ENCODE results near the gene GDF2. TPM values are rescaled to one million over a fixed set of nuclear protein-coding genes. Genes with fewer than 3 reads are reported as not detected.

Gene GDF2
- polyA plus RNA-seq, 1 experiment: not detected

DNA sequence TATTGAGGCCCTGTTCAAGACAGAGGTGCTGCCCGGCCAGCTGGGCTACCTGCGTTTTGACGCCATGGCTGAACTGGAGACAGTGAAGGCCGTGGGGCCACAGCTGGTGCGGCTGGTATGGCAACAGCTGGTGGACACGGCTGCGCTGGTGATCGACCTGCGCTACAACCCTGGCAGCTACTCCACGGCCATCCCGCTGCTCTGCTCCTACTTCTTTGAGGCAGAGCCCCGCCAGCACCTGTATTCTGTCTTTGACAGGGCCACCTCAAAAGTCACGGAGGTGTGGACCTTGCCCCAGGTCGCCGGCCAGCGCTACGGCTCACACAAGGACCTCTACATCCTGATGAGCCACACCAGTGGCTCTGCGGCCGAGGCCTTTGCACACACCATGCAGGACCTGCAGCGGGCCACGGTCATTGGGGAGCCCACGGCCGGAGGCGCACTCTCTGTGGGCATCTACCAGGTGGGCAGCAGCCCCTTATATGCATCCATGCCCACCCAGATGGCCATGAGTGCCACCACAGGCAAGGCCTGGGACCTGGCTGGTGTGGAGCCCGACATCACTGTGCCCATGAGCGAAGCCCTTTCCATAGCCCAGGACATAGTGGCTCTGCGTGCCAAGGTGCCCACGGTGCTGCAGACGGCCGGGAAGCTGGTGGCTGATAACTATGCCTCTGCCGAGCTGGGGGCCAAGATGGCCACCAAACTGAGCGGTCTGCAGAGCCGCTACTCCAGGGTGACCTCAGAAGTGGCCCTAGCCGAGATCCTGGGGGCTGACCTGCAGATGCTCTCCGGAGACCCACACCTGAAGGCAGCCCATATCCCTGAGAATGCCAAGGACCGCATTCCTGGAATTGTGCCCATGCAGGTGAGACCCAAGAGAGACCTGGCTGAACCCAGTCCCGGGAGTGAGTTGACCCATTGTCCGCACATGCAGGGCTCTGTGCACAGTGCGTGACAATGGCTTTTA lies 28.7 kb downstream of the GDF2 start:
- no peak overlapping the region for H3K4me3 ChIP-seq (ENCODE audit: low read depth, low read length)
- POLR2A ChIA-PET: no interaction called here
- DNase-seq (ENCODE audit: low read depth, low spot score): no peak
- H3K27me3 ChIP-seq (ENCODE audit: control insufficient read depth, insufficient read depth, low read length): peaks cover 27% of the 10 kb centered on the region
- H3K9me3 ChIP-seq (ENCODE audit: control insufficient read depth, insufficient read depth, low read length): no peaks in the 10 kb centered on the region; the same call in 1 of the 2 replicates
- TF ChIP-seq, protein P1, sequence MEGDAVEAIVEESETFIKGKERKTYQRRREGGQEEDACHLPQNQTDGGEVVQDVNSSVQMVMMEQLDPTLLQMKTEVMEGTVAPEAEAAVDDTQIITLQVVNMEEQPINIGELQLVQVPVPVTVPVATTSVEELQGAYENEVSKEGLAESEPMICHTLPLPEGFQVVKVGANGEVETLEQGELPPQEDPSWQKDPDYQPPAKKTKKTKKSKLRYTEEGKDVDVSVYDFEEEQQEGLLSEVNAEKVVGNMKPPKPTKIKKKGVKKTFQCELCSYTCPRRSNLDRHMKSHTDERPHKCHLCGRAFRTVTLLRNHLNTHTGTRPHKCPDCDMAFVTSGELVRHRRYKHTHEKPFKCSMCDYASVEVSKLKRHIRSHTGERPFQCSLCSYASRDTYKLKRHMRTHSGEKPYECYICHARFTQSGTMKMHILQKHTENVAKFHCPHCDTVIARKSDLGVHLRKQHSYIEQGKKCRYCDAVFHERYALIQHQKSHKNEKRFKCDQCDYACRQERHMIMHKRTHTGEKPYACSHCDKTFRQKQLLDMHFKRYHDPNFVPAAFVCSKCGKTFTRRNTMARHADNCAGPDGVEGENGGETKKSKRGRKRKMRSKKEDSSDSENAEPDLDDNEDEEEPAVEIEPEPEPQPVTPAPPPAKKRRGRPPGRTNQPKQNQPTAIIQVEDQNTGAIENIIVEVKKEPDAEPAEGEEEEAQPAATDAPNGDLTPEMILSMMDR (IDR thresholded peaks at IDR 0.05; ENCODE audit: low read depth, low read length): no peak
- H3K27ac ChIP-seq (ENCODE audit: low read depth, low read length): no peak overlapping the region
- CTCF ChIA-PET: interaction anchor here (1.5 kb wide), 1 partner anchor 11 kb away, joined by 4 read pairs; no protein-coding TSS in a partner anchor

DNA sequence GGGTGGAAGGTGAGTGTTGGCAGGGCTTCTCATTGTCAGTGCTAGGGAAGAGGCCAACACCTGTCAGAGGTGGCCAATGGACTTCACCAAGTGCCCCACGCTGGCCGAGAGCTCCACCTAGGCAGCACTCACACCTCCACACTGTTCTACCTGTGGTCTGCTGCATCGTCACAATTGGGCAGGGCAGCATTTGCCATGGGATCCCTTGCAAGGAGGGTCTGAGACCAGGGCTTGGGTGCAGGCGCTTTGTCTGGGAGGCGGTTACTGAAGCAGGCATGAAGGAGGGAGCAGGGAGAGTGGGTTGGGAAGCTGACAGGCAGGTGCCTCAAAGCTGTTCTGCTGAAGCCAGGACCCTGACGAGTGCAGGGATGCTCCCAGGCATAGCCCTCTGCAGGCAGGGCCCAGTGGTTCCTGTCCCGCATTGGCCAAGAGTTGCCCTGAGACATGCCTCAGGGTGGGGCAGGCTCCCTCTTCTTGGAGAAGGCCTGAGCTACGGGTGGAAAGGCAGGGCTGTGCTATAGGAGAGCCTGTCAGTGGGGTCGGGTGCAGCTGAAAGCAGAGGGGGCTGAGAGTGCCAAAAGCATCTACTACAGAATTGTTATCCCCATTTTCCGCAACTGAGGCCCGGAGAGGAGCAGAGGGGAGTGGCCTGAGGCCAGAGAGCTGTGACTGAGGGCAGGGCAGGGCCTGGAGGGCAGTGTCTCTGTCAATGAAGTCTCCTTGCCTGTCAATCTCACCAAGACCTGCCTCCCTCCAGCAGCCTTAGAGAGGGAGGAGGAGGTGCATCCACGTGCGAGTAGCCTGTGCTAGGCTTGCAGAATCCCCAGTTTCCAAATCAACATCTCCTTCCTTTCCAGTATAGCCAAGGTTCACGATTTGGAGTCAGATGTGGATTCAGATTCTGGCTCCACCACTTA lies 29.9 kb downstream of the GDF2 start:
- Histone ChIP-seq H3K4me3 (ENCODE audit: low read depth, low read length) (no peak overlapping the region), H3K9me3 (ENCODE audit: control insufficient read depth, insufficient read depth, low read length) (no peaks in the 10 kb centered on the region; the same call in 1 of the 2 replicates), H3K27me3 (ENCODE audit: control insufficient read depth, insufficient read depth, low read length) (peaks cover 21% of the 10 kb centered on the region), H3K27ac (ENCODE audit: low read depth, low read length) (no peak overlapping the region)
- DNase-seq (ENCODE audit: low read depth, low spot score): no peak
- TF ChIP-seq, protein P1 (IDR thresholded peaks at IDR 0.05; ENCODE audit: low read depth, low read length): no peak
- POLR2A ChIA-PET: no interaction called here
- CTCF ChIA-PET: interaction anchor here (1.6 kb wide), 1 partner anchor 12 kb away, joined by 5 read pairs; no protein-coding TSS in a partner anchor

DNA sequence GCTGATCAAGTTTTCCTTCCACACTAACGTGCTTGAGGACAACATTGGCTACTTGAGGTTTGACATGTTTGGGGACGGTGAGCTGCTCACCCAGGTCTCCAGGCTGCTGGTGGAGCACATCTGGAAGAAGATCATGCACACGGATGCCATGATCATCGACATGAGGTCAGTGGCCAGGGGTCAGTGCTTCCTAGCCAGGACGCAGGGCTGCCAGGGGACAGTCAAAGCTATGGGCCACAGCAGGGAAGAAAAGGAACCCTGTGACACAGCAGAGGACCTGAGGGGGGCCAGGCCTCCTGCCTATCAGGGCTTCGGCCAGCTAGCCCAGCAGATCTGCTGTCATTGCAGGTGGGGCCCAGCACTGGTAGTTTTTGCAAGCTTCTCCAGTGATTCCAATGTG lies 31.1 kb downstream of the GDF2 start:
- Histone ChIP-seq H3K9me3 (ENCODE audit: control insufficient read depth, insufficient read depth, low read length) (no peaks in the 10 kb centered on the region; the same call in 1 of the 2 replicates), H3K4me3 (ENCODE audit: low read depth, low read length) (no peak overlapping the region), H3K27ac (ENCODE audit: low read depth, low read length) (no peak overlapping the region), H3K27me3 (ENCODE audit: control insufficient read depth, insufficient read depth, low read length) (peaks cover 22% of the 10 kb centered on the region)
- CTCF ChIA-PET: interaction anchor here (0.8 to 1.9 kb wide), 3 partner anchors 13 to 306 kb away, joined by 3 to 6 read pairs (median 5); no protein-coding TSS in a partner anchor
- DNase-seq (ENCODE audit: low read depth, low spot score): no peak
- POLR2A ChIA-PET: no interaction called here
- TF ChIP-seq, protein P1 (IDR thresholded peaks at IDR 0.05; ENCODE audit: low read depth, low read length): no peak

DNA sequence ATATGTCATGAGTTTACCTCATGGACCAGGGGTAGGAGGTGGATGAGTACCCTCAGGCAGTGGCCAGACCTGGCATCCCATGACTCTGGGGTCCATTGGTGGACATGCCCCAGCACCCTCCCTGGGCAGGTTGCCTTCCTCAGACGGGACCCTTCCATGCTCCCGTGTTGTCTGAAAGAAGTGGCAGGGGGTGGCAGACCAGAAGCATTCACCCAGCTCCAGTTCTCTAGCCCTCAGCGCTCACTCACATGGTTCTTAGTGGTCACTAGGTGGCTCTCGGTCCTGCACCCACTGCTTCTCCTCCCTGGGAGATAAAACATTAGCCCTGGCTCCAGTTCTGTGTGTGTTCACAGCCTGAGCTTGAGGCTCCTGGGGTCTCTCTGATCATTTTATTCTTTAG lies 31.9 kb downstream of the GDF2 start:
- no peak overlapping the region for H3K27ac ChIP-seq (ENCODE audit: low read depth, low read length)
- peaks cover 26% of the 10 kb centered on the region for H3K27me3 ChIP-seq (ENCODE audit: control insufficient read depth, insufficient read depth, low read length)
- no peak for DNase-seq (ENCODE audit: low read depth, low spot score)
- ChIA-PET CTCF (interaction anchor here (0.5 to 1.9 kb wide), 4 partner anchors 9 to 347 kb away, joined by 3 to 6 read pairs (median 3); no protein-coding TSS in a partner anchor), POLR2A (no interaction called here)
- TF ChIP-seq, protein P1 (IDR thresholded peaks at IDR 0.05; ENCODE audit: low read depth, low read length): peak; percentile 27
- no peak overlapping the region for H3K4me3 ChIP-seq (ENCODE audit: low read depth, low read length)
- H3K9me3 ChIP-seq (ENCODE audit: control insufficient read depth, insufficient read depth, low read length): no peaks in the 10 kb centered on the region; the same call in 1 of the 2 replicates

Measured in AG04450 (cell line).